GM12892 (cell line): ENCODE data around the gene LRRC10B.

Experiments
- DNase-seq: peaks from one replicate; pipeline ENCODE4 v3.0.0; 2011; ENCODE audit not compliant: insufficient read length
- FAIRE-seq: peaks from 2 replicates; lab custom pipeline; 2011; peaks lifted over from hg19 to GRCh38; lab: Jason Lieb, UNC
- POLR2A ChIP-seq: IDR thresholded peaks from 2 replicates; pipeline ENCODE4 v1.6.1; 2011; ENCODE audit warnings: low read depth, low read length, control low read depth
- POLR2AphosphoS5 ChIP-seq: IDR thresholded peaks from 2 replicates; pipeline ENCODE4 v1.6.1; 2011; ENCODE audit warnings: low read depth, low read length, control low read depth
- TAF1 ChIP-seq: IDR thresholded peaks from 2 replicates; pipeline ENCODE4 v1.6.1; 2011; ENCODE audit warnings: low read depth, mild to moderate bottlenecking, control low read depth, low read length, borderline replicate concordance

The LRRC10B gene

DNA sequence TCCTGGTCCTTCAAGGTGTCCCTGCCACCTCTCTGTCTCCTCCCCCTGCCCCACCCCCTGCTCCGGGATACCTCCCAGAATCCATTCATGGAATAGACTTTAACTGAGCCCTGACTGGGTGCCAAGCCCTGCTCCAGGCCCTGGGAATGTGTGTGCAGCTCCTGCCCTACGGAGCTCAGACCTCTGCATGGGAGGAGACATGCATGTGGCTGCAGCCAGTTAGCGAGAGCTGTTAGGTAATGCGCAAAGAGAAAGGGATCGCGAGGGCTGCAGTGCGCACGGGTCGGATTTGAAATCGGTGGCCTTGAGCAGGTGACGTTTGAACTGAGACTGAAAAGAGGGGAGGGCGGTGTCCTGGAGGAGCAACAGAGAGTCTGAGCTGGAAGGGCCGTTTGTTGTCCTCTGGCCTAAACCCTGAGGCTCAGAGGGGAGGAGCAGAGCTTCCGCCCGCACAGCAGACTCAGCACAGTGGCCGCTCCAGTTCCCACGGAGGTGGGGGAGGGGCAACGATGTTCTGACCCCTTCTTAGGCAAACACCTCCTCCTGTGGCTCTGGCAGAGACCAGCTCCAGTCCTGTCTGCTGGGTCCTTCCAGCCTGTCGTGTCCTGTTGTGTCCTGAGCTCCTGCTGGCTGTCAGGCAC, 19.8 kb upstream of the LRRC10B start:
- FAIRE-seq = no peak

DNA sequence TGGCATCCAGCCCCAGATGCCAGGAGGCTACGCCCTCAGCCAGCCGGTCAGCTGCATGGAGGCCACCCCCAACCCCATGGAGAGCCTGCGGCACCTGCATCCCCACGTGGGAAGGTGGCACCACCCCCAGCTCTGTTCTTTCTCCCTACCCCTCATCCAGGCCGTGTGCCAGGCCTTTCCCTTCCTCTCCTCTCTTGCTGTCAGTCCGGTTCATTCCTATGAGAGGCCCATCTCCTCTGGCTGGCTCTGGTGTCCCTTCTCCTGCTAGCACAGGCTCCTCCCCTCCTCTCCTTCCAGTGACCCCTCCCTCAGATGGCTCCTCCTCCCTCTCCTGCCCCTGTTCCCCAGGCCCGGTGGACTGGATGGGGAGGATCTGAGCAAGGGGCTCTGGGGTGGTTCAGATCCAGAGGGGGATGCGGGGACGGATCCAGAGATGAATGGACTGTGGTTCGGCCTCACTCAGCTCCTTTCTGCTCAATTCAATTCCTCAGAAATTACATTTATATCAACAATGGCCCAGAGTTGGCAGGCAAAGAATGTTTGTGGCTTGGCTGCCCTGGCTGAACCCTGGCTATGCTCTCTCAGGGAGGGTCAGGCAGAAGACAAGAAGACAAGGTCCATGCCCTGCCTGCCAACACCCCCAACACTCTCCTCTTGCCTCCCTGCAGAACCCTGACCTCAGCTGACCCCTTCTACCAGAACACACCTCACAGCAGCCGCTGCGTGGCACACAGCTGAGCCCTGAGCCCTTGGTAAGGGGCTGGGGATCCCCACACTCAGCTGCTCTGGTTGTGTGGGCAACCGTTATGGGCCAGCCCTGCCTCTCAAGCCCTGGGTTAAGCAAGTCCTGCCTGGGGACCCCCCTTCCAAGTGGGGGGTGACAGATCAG, 18.5 kb upstream of the LRRC10B start:
- FAIRE-seq (no peak), DNase-seq (no peak)
- TF ChIP-seq TAF1 (no peak), POLR2A (no peak), POLR2AphosphoS5 (no peak)

More for the DNA sequence above, 19.8 kb upstream of the LRRC10B start:
- TF ChIP-seq POLR2AphosphoS5 = no peak
- TF ChIP-seq TAF1 = no peak
- TF ChIP-seq POLR2A = no peak
- no peak for DNase-seq

DNA sequence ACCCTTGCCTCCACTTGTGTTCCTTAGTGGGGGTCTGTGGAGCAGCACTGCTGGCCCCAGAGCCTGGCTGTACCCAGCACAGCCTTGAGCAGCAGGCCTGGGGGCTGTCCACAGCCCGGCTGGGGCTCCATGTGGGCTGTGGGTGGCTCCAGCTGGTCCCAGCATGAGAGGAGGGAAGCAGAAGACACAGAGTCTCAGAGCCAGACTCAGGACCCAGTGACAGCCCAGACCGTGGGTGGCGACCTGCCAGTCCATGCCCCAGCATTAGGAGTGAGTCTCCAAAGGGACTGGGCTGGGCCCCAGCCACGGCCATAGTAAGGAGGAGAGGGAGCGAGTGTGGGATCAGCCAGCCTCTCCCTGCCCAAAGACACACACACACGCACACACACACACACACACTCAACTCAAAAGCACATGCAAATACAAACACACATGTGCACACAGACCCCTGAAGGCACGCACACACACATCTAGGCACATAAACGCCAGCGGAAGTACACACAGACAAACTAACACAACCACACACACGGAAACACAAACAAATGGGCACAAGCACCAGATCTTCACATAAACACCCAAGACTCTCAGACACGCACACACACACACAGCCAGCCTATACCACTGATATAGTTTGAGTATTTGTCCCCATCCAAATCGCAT, 16.7 kb upstream of the LRRC10B start:
- no peak for TF ChIP-seq TAF1
- no peak for FAIRE-seq
- no peak for DNase-seq

DNA sequence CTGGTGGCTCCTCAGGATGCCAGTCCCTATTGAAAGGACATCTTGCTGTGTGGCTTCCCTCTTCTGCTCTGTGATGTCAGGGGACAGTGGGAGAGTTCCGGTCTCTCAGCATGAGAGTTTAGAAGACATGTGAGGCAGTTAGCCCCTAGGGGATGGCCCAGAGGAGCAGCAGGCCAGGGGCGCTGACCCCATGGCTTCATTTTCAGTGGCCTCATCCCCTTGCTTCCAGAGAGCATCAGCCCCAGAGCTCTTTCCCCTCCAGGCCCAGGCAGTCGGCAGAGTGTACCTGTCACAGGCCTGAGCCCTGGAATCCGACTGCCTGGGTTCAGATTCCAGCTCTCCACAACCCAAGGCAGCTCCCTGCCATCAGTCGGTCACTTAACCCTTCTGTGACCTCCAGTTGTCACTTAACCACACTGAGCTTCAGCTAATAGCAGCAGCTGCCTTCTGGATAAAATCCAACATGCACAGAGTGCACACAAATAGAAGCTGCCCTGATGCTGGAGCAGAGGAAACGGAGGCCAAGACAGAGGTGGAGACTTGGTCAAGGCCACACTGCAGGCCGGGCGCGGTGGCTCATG, 14.1 kb upstream of the LRRC10B start:
- TF ChIP-seq TAF1 (no peak), POLR2AphosphoS5 (no peak), POLR2A (no peak)
- FAIRE-seq (no peak), DNase-seq (no peak)

DNA sequence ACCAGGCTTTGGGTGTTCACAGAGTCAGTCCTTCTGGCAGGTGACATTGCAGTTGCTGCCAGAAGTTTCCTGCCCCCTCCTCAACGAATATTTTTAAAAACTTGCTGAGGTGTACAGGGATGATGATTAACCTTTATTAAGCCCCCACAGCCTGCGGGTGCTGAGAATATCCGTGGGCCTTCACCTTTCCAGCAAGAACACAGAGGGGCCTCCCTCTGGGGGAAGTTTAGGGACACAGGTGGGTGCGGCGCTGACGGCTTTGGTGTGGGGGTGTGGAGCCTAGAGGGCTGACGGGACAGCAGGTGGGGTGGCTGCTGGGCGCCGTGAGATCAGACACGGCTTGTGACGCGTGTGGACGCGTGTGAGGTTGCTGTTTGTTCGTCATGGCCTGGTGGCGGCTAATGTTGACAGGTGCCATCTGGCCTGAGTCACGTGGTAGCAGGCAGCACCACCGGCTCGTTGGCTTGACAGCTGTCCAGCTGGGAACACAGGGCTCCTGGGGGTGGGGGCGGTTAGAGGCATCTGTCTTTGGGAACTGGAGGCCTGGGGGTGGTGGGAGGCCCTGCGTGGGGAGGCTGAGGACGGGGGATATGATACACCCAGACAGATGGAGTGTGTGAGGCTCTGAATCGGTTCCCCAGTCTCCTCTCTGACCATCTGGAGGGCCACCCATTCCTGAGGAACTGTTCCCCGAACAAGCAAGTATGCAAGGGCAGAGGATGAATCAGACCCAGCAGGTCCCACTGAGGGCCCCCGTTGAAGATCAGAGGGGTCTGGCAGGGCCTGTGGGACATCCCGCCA, 12.5 kb upstream of the LRRC10B start:
- TF ChIP-seq TAF1 (no peak), POLR2A (no peak), POLR2AphosphoS5 (no peak)
- no peak for FAIRE-seq
- no peak for DNase-seq

DNA sequence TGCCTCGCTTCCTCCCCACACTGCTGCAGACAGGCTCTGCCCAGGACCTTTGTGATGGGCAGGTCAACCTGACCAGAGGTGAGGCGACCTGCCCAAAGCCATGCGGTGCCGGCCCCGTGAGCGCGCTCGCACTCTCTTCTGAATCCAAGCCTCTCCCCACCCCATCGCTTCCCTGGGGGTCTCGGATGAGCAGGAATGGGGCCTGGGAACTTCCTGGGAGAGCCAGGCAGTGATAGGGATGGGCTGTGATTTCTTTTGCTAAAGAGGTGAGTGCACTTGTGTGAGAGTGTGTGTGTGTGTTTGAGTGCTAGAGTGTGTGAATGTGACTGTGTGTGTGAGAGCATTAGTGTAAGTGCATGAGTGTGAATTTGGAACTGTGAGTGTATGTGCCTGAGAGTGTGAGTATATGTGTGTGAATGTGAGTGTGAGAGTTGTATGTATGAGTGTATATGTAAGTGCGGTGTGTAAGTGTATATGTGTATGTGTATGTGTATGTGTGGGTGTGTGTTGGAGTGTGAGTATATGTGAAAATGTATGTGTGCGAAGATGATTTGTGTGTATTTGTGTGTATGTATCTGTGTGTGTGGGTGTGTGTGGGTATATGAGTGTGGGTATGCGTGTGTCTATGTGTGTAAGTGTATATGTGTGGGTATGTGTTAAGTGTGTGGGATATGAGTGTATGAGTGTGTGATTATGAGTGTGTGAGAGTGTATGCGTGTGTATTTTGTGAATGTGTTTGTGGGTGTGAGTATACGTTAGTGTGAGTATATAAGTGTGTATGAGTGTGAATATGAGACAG, 11.7 kb upstream of the LRRC10B start:
- no peak for DNase-seq
- peak; percentile 70 for FAIRE-seq
- TF ChIP-seq POLR2A (no peak), POLR2AphosphoS5 (no peak), TAF1 (no peak)

DNA sequence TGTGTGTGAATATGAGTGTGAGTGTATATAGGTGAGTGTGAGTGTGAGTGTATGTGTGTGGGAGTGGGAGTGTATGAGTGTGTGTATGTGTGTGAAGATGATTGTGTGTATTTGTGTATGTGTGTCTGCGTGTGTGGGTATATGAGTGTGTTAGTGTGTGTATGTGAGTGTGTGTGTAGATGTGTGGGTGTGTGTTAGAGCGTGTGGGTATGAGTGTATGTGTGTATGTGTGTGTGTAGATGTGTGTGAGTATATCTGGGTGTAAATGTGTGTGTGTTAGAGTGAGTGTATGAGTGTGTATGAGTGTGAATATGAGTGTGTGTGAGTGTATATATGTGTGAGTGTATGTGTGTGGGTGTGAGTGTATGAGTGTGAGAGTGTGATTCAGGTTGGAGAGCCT, 11.1 kb upstream of the LRRC10B start:
- DNase-seq = no peak
- FAIRE-seq = peak; percentile 42
- TF ChIP-seq POLR2AphosphoS5 (no peak), POLR2A (no peak), TAF1 (no peak)

DNA sequence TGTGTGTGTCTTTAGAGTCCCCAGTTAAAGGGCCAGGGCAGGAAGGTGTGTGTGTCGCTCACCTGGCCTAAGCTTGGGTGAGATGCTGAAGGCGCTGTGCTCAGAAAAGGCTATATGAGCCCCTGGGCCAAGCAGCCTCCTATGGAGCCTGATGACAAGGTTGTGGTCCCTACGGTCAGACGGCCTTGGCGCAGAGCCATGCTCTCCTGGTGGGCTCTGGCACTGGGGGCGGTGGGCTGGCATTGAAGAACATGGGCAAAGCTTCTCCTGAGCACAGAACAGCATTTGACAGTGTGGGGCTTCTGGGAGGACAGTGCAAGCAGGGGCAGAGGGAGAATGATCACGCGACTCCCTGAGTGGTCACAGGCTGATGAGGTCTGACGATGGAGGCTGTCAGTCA, 10.7 kb upstream of the LRRC10B start:
- TF ChIP-seq TAF1 = no peak
- no peak for TF ChIP-seq POLR2AphosphoS5
- TF ChIP-seq POLR2A = no peak
- DNase-seq = no peak
- FAIRE-seq = no peak

DNA sequence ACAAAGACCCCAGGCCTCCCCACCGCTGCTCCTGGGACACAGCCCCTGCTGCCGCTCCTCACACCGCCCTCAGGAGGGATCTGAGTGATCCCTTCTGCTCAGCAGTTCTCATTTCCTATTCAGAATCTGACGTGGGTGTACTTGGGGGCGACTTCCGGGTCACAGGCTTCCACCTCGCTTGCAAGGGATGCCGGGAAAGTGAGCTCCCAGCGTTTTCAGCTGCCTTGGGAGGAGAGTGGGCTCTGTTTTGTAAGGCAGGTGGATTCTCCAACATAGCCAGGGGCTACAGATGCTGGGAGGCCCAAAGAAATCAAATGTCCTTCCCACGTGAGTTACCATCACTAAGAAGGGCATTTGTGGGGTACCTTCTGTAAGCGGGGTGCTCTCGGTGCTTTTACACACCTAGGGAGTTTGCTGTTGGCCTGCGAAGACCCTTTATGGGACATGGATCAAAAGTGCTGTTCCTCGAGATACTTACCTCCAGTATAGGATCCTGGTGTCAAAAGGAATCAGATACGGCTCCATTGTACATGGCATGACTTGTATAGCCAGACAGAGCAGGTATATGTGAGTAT, 9.7 kb upstream of the LRRC10B start:
- no peak for FAIRE-seq
- DNase-seq = no peak
- TF ChIP-seq POLR2AphosphoS5 (peak; percentile 45; the same call in 1 of the 2 replicates), POLR2A (peak; percentile 32; the same call in 1 of the 2 replicates), TAF1 (no peak)

DNA sequence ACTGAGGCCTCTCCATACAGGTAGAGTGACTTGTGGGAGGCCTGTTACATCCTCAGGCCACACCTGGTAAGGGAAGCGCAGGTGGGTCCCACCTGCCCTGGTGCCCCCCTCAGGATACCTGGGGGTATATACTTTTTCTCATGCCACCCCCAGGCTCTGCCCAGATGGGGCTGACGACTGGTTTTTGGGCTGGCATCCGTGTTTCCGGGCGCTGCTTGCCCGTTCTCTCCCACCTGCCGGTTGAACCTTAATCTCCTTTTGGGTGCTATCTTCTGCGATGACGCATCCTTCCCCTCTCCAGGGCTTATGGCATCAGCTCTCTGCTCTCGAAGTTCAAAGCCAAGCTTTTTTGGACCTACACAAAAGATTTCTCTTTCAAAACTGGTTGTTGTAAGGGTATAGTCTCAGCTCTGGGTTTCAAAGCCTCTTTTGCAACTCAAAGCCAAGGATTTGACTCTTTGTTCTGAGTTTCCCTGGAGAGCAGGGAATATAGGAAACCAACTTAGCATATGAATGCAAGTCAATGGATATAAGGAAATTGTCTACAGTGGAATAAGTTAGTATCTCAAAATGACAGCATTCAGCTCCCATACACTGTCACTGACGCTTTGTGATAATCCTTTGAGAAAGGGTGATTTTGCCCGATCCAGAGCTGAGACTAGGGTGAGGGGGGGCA, 8.6 kb upstream of the LRRC10B start:
- FAIRE-seq (no peak), DNase-seq (no peak)
- TF ChIP-seq TAF1 (no peak), POLR2AphosphoS5 (no peak), POLR2A (no peak)
